GM12891 (cell line): ENCODE results near the gene SNCG.

Experiments used
- POLR2A ChIP-seq: IDR thresholded peaks from 2 replicates; pipeline ENCODE4 v1.6.1; 2011; ENCODE audit warnings: low read depth, low read length, control low read depth
- POU2F2 ChIP-seq: IDR thresholded peaks from 2 replicates; pipeline ENCODE4 v1.6.1; 2011; ENCODE audit warnings: low read depth, mild to moderate bottlenecking, control low read depth, low read length, moderate library complexity

GRCh38 chr10:86988520-86988919 lies 30.1 kb downstream of the SNCG start:
- no peak for TF ChIP-seq POLR2A
- no peak for TF ChIP-seq POU2F2
